Measurements from ENCODE around the gene UBAC1. TPM values are rescaled to one million over a fixed set of nuclear protein-coding genes. Genes with fewer than 3 reads are reported as not detected.
A peak's percentile ranks its signal among the peaks of the same experiment; 100 is the strongest.
"Not testable (repeated sequence)": the region's sequence is repeated elsewhere in the genome, so short reads cannot be mapped to it uniquely, and the experiment has no call there.

UBAC1 gene
- total RNA-seq, 1 experiment from 2014 or later: 145 TPM

- DNase-seq (ENCODE audit: low spot score): no peak
Measured at GRCh38 chr9:135960411-135961276, 529 bp downstream of the UBAC1 start.

DNA sequence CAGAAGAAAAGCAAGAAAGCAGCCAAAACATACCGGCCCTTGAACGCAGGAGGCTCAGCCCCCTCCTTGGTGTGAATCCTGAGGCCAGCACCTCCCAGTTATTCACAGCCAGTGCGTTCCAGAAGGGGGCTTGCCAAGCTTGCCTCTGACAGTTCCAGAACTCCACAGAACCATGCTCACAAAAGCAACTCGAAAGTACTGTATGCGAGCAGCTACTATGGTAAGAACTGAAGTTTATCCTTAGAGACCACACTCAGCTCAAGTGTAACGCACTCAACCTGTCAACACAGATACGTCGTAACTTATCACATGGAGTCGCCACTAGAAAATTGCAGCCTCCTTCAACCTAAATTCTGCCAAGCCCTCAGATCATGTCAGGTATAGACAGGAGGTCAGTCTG lies 1.4 kb downstream of the UBAC1 start:
- DNase-seq (ENCODE audit: low spot score): no peak

DNA sequence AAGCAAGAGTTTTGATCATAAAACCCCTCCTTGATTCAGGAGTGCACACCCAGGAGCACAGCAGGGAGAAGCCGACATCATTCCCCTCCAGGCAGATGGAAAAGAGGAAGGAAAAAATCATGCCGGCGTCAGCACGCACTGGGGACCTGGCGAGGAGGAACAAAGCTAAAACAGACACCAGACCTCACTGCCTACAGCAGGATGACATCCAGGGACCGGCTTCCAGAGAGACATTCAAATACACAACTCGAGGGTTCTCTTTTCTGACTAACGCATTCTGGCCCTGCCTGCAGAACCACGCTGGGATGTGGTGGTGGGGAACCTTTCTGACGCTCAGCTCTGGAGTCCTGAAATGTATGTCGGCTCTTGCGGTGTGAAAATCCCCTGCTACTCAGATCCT lies 2.7 kb downstream of the UBAC1 start:
- no peak for DNase-seq (ENCODE audit: low spot score)

DNA sequence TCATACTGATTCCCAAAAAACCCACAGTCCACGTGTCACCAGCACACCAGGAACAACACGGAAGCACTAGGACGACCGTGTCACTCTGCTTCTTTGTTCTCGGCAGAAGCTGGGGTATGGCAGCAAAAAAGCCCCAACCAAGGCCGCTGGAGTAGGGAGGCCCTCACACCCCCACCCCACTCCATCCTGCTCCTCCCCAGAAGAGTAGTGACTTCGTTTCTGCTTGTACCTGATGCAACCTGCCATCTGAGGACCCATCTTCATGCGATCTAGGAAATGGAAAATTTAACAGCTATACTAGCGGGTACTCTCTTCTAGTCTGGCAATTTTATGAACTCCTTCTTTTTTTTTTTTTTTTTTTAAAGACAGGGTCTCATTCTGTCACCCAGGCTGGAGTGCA lies 3.7 kb downstream of the UBAC1 start:
- DNase-seq (ENCODE audit: low spot score): no peak

- no peak for DNase-seq (ENCODE audit: low spot score)
Measured at GRCh38 chr9:135956802-135957174, 4.4 kb downstream of the UBAC1 start.

DNA sequence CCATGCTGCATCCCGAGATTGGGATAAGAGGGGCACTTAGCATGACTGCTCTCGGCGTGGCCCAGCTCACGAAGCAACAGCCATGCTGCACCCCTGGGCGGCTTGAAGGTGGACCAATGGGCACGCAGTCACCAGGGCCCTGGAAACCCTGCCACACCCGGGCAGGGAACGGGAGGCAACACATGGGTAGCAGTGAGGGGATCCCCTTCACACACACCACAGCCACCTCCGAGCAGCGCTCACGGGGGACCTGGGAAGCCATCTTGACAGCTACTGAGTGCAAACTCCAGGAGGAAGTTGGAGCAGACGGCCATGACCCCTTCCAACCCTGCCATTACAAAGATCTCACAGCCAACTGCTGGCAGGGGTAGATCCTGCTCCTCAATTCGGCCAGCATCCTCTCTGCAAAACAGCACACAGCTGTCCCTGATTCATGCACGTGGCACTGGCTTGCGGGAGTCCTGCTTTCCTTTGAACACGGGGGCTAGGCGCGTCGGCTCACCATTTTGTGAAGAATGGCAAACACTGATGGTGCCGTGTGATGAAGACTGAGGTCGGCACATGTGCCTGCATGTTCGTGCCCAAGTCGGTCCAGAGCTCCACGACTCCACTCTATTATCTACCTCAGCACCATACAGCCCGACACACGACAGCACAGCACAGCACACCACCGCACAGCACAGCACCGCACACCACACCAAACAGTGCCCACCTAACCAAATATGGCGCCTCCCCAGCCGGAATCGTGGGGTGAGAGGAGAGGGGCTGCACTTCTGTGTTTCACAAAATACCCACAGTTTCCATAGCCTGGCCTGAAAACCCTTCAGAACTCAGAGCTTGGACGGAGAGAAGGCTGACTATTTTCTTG lies 5.0 kb downstream of the UBAC1 start:
- DNase-seq (ENCODE audit: low spot score): no peak

- DNase-seq (ENCODE audit: low spot score): no peak
Measured at GRCh38 chr9:135952664-135953206, 8.4 kb downstream of the UBAC1 start.

- no peak for DNase-seq (ENCODE audit: low spot score)
Measured at GRCh38 chr9:135951889-135952663, 9.1 kb downstream of the UBAC1 start.

DNA sequence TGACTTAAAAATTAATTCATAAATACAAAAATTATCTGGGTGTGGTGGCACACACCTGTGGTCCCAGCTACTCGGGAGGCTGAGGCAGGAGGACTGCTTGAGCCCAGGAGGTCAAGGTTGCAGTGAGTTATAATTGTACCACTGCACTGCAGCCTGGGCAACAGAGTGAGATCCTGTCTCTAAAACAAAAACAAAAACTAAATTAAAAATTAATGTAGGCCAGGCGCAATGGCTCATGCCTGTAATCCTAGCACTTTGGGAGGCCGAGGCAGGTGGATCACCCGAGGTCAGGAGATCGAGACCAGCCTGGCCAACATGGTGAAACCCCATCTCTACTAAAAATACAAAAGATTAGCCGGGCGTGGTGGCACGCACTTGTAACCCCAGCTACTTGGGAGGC lies 9.9 kb downstream of the UBAC1 start:
- not testable (repeated sequence) for DNase-seq (ENCODE audit: low spot score)

- not testable (repeated sequence) for DNase-seq (ENCODE audit: low spot score)
Measured at GRCh38 chr9:135950841-135951240, 10.3 kb downstream of the UBAC1 start.

- DNase-seq (ENCODE audit: low spot score): no peak
Measured at GRCh38 chr9:135950135-135950682, 11.0 kb downstream of the UBAC1 start.

GRCh38 chr9:135949501-135950134 lies 11.6 kb downstream of the UBAC1 start:
- DNase-seq (ENCODE audit: low spot score): no peak

- DNase-seq (ENCODE audit: low spot score): no peak
Measured at GRCh38 chr9:135948968-135949367, 12.2 kb downstream of the UBAC1 start.

GRCh38 chr9:135948446-135948845 lies 12.7 kb downstream of the UBAC1 start:
- no peak for DNase-seq (ENCODE audit: low spot score)

- DNase-seq (ENCODE audit: low spot score): no peak
Measured at GRCh38 chr9:135947582-135947981, 13.6 kb downstream of the UBAC1 start.

DNA sequence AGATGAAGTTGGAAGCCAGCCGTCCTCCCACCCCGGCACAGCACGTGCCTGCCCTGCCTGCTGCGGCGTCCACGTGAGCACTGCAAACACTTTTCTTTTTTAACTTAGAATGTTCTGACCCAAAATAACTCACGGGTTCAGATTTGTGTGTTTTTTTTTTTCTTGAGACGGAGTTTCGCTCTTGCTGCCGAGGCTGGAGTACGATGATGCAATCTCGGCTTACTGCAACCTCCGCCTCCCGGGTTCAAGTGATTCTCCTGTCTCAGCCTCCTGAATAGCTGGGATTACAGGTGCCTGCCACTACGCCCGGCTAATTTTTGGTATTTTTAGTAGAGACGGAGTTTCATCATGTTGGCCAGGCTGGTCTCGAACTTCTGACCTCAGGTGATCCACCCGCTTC lies 14.1 kb downstream of the UBAC1 start:
- DNase-seq (ENCODE audit: low spot score): not testable (repeated sequence)

- no peak for DNase-seq (ENCODE audit: low spot score)
Measured at GRCh38 chr9:135946392-135946994, 14.7 kb downstream of the UBAC1 start.

- peak; percentile 83 for DNase-seq (ENCODE audit: low spot score)
Measured at GRCh38 chr9:135945969-135946368, 15.2 kb downstream of the UBAC1 start.

DNA sequence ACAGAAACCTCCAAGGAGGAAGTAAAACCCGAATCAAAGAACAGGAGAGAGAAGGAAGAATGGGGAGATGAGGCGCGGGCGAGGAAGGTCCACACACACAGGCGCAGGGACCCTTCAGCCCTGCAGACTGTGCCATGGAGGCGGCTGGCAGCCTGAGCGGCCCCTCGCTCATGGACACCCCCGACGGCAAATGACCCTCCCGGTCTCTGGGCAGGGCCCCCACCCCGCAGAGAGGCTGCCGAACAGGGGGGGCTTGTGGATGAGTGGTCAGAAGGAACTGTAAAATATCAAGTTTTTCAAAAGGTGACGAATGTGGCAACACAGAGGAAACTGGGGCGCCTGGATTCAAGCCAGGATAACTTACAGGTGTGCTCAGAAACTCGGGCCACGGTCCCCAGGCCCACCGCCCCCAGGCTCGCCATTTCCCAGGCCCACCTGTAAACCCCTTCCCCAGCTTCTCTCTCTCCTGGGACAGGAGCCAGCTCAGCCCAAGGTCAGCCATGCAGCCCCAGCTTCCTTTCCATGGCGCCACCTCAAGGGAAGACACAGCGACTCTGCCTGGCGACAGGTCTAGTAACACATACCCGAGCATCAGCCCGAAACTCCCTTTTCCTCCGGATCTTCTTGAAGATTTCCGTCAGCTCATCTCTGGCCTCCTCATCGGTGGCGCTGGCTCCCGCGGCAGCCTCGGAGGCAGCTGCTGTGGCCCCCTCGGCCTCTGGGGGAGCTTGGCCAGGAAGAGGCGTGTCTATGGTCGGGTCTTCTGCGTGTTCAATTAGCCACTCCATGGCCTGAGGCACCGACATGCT lies 16.5 kb downstream of the UBAC1 start:
- no peak for DNase-seq (ENCODE audit: low spot score)

DNA sequence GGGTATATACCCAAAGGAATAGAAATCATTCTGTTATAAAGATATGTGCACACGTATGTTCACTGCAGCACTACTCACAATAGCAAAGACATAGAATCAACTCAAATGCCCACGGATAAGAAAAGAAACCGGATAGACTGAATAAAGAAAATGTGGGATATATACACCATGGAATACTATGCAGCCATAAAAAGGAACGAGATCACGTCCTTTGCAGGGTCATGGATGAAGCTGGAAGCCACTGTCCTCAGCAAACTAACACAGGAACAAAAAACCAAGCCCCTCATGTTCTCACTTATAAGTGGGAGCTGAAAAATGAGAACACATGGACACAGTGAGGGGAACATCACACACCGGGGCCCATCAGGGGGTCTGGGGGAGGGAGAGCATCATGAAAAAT lies 17.6 kb downstream of the UBAC1 start:
- not testable (repeated sequence) for DNase-seq (ENCODE audit: low spot score)

Data from A172 (cell line).